Cardiac fibroblast (primary cell): ENCODE data around the gene IKBKG.

ENCODE experiments used
- DNase-seq, 2 donors: peaks; one replicate each; pipeline versions ENCODE4 v3.0.0 to v3.0.0-alpha.2; 2010; ENCODE audit warnings: low read depth in 2 of 2
- H3K4me3 ChIP-seq, 2 donors: replicated peaks in 1 of 2; 1 replicate in 1 of 2; 2 replicates in 1 of 2; pipeline ENCODE4 v1.5.1; 2011; ENCODE audit warnings: low read depth in 2 of 2, low read length in 2 of 2, mild to moderate bottlenecking in 2 of 2, moderate library complexity in 1 of 2
- CTCF ChIP-seq: IDR thresholded peaks from one replicate; pipeline ENCODE4 v1.5.1; 2011; ENCODE audit warnings: low read depth, mild to moderate bottlenecking, low read length, inconsistent platforms

IKBKG gene

GRCh38 chrX:154515090-154515965, 32.1 kb upstream of the IKBKG start:
- H3K4me3 ChIP-seq: peak overlapping the region; percentile 60 to 66
- TF ChIP-seq CTCF: no peak
- no peak for DNase-seq

GRCh38 chrX:154515966-154516655, 31.3 kb upstream of the IKBKG start, which contains the start of gene FAM3A:
Gene FAM3A (minus strand): TSS chrX:154516232. CDS start chrX:154515772, 460 bp downstream.
- no peak for TF ChIP-seq CTCF
- H3K4me3 ChIP-seq: peak within 1 kb of the TSS; percentile 60 to 66
- peak; percentile 86 to 94 for DNase-seq

GRCh38 chrX:154516656-154517100, 30.7 kb upstream of the IKBKG start:
- no peak for TF ChIP-seq CTCF
- H3K4me3 ChIP-seq: peak overlapping the region; percentile 11 to 48
- peak; percentile 61 to 92 for DNase-seq

GRCh38 chrX:154517101-154517781, 30.2 kb upstream of the IKBKG start:
- peak overlapping the region in 1 of 2 donors; percentile 11 for H3K4me3 ChIP-seq
- DNase-seq: peak in 1 of 2 donors; percentile 46
- TF ChIP-seq CTCF: no peak

GRCh38 chrX:154519389-154519788, 28.0 kb upstream of the IKBKG start:
- DNase-seq: no peak
- no peak for TF ChIP-seq CTCF
- no peak overlapping the region for H3K4me3 ChIP-seq

GRCh38 chrX:154525606-154526490, 21.6 kb upstream of the IKBKG start:
- TF ChIP-seq CTCF: no peak
- no peak overlapping the region for H3K4me3 ChIP-seq
- no peak for DNase-seq
